Keratinocyte (primary cell): ENCODE data around the gene MUC4.

ENCODE experiments used
- CTCF ChIP-seq, 3 experiments: IDR thresholded peaks in 1 of 3; conservative IDR thresholded peaks in 1 of 3; optimal IDR thresholded peaks in 1 of 3; 2 replicates in 2 of 3; 3 replicates in 1 of 3; pipeline versions ENCODE3 to v1.5.1; 2011; ENCODE audit warnings: low read length in 3 of 3, mild to moderate bottlenecking in 3 of 3, moderate library complexity in 2 of 3, control low read depth in 1 of 3, inconsistent platforms in 1 of 3; ENCODE audit not compliant: insufficient read depth in 2 of 3; ENCODE audit errors: extremely low read depth in 1 of 3
- EZH2 ChIP-seq: IDR thresholded peaks from one replicate; pipeline ENCODE4 v1.6.1; 2012; ENCODE audit warnings: inconsistent platforms, mild to moderate bottlenecking, low read length, moderate library complexity

GRCh38 chr3:195735036-195735695 is 76.6 kb downstream of the MUC4 start:
- no peak for TF ChIP-seq CTCF (optimal IDR thresholded peaks at IDR 0.05 in 1 of 3, IDR thresholded peaks at IDR 0.05 in 1 of 3, conservative IDR thresholded peaks at IDR 0.05 in 1 of 3; ENCODE audit: extremely low read depth in 1 of 3, insufficient read depth in 2 of 3, low read length in 3 of 3)
- TF ChIP-seq EZH2 = no peak
